HG03565 (cell line): Measurements from ENCODE around the gene CELA2A.
"Not testable (repeated sequence)": the region's sequence is repeated elsewhere in the genome, so short reads cannot be mapped to it uniquely, and the experiment has no call there.

Experiments
- ATAC-seq: cut with Tn5 transposase; IDR thresholded peaks from one replicate; pipeline ENCODE4 v1.9.1; 2021; ENCODE audit warnings: mild to moderate bottlenecking, moderate library complexity; ENCODE audit not compliant: unreplicated experiment

CELA2A gene

GRCh38 chr1:15492596-15492995 is 36.1 kb downstream of the CELA2A start:
- no peak for ATAC-seq

GRCh38 chr1:15493869-15494390 is 37.4 kb downstream of the CELA2A start:
- no peak for ATAC-seq

GRCh38 chr1:15500184-15501178 is 43.9 kb downstream of the CELA2A start:
- no peak for ATAC-seq

GRCh38 chr1:15501208-15502032 is 44.9 kb downstream of the CELA2A start:
- ATAC-seq: no peak

- no peak for ATAC-seq
These were observed 47.9 kb downstream of the CELA2A start for GRCh38 chr1:15504436-15504835.

GRCh38 chr1:15506831-15507230 is 50.3 kb downstream of the CELA2A start:
- no peak for ATAC-seq

- ATAC-seq: no peak
These were observed 50.7 kb downstream of the CELA2A start for GRCh38 chr1:15507278-15507677.

GRCh38 chr1:15508700-15509487 is 52.4 kb downstream of the CELA2A start:
- no peak for ATAC-seq

GRCh38 chr1:15509586-15509985 is 53.1 kb downstream of the CELA2A start:
- ATAC-seq: no peak

GRCh38 chr1:15510611-15511405 is 54.3 kb downstream of the CELA2A start:
- ATAC-seq: no peak

- ATAC-seq: no peak
These were observed 56.7 kb downstream of the CELA2A start for GRCh38 chr1:15513192-15513591.

GRCh38 chr1:15513919-15514318 is 57.4 kb downstream of the CELA2A start:
- ATAC-seq: no peak

- ATAC-seq: not testable (repeated sequence)
These were observed 58.0 kb downstream of the CELA2A start for GRCh38 chr1:15514557-15514956.

GRCh38 chr1:15515022-15515663 is 58.6 kb downstream of the CELA2A start:
- no peak for ATAC-seq

GRCh38 chr1:15519625-15520024 is 63.1 kb downstream of the CELA2A start:
- no peak for ATAC-seq

- not testable (repeated sequence) for ATAC-seq
These were observed 64.8 kb downstream of the CELA2A start for GRCh38 chr1:15521206-15521906.
